ENCODE measurements around the gene PARVG.

The PARVG gene

DNA sequence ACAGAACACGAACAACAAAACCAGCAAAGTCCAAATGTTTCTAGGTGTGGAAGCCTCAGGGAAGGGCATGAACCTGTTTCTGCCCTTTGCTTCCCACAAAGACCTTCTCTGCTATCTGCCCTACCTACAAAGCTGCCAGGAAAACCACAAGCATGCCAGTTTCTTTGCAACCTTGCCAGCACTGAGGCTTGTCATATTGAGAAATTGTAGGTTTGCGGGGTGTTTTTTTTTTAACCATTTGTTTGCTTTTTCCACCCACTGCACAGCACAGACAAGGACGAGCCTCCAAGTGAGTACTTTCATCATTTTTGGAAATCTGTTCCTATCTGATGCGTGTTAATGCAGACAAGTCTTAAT, 12.8 kb downstream of the PARVG start:
- TF ChIP-seq, protein P1, sequence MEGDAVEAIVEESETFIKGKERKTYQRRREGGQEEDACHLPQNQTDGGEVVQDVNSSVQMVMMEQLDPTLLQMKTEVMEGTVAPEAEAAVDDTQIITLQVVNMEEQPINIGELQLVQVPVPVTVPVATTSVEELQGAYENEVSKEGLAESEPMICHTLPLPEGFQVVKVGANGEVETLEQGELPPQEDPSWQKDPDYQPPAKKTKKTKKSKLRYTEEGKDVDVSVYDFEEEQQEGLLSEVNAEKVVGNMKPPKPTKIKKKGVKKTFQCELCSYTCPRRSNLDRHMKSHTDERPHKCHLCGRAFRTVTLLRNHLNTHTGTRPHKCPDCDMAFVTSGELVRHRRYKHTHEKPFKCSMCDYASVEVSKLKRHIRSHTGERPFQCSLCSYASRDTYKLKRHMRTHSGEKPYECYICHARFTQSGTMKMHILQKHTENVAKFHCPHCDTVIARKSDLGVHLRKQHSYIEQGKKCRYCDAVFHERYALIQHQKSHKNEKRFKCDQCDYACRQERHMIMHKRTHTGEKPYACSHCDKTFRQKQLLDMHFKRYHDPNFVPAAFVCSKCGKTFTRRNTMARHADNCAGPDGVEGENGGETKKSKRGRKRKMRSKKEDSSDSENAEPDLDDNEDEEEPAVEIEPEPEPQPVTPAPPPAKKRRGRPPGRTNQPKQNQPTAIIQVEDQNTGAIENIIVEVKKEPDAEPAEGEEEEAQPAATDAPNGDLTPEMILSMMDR (IDR thresholded peaks at IDR 0.05; ENCODE audit: insufficient read depth, low read length): no peak
- TF ChIP-seq SPI1 (IDR thresholded peaks at IDR 0.05; ENCODE audit: borderline replicate concordance, low read depth) (no peak), GABPA (IDR thresholded peaks at IDR 0.05; ENCODE audit: low read depth) (no peak), POLR2AphosphoS5 (IDR thresholded peaks at IDR 0.05; ENCODE audit: low read depth) (no peak)
- TF ChIP-seq, protein P2, sequence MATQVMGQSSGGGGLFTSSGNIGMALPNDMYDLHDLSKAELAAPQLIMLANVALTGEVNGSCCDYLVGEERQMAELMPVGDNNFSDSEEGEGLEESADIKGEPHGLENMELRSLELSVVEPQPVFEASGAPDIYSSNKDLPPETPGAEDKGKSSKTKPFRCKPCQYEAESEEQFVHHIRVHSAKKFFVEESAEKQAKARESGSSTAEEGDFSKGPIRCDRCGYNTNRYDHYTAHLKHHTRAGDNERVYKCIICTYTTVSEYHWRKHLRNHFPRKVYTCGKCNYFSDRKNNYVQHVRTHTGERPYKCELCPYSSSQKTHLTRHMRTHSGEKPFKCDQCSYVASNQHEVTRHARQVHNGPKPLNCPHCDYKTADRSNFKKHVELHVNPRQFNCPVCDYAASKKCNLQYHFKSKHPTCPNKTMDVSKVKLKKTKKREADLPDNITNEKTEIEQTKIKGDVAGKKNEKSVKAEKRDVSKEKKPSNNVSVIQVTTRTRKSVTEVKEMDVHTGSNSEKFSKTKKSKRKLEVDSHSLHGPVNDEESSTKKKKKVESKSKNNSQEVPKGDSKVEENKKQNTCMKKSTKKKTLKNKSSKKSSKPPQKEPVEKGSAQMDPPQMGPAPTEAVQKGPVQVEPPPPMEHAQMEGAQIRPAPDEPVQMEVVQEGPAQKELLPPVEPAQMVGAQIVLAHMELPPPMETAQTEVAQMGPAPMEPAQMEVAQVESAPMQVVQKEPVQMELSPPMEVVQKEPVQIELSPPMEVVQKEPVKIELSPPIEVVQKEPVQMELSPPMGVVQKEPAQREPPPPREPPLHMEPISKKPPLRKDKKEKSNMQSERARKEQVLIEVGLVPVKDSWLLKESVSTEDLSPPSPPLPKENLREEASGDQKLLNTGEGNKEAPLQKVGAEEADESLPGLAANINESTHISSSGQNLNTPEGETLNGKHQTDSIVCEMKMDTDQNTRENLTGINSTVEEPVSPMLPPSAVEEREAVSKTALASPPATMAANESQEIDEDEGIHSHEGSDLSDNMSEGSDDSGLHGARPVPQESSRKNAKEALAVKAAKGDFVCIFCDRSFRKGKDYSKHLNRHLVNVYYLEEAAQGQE (IDR thresholded peaks at IDR 0.05; ENCODE audit: insufficient replicate concordance, low read depth): no peak
- peak in 1 of 2 experiments; percentile 69 for DNase-seq (ENCODE audit: low read depth in 1 of 2, low spot score in 1 of 2)
- no peaks in the 10 kb centered on the region for H3K27me3 ChIP-seq (ENCODE audit: insufficient read depth, poor library complexity, severe bottlenecking)
- no peak overlapping the region for H3K27ac ChIP-seq (replicated peaks)
- no peak overlapping the region for H3K4me3 ChIP-seq (replicated peaks; ENCODE audit: insufficient read depth, low read length)

DNA sequence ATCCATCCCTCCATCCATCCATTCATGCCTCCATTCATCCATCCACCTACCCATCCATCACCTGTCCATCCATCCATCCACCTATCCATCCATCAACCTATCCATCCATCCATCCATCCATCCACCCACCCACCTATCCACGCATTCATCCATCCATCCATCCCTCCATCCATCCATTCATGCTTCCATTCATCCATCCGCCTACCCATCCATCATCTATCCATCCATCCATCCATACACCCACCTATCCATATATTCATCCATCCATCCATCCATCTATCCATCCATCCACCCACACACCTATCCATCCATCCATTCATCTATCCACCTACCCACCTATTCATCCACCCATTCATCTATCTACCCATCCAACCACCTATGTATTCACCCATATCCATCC, 13.8 kb downstream of the PARVG start:
- no peak for DNase-seq (ENCODE audit: low read depth in 1 of 2, low spot score in 1 of 2)
- Histone ChIP-seq H3K4me3 (replicated peaks; ENCODE audit: insufficient read depth, low read length) (no peak overlapping the region), H3K27me3 (ENCODE audit: insufficient read depth, poor library complexity, severe bottlenecking) (no peaks in the 10 kb centered on the region), H3K27ac (replicated peaks) (no peak overlapping the region)
- TF ChIP-seq, protein P2 (IDR thresholded peaks at IDR 0.05; ENCODE audit: insufficient replicate concordance, low read depth): no peak
- TF ChIP-seq POLR2AphosphoS5 (IDR thresholded peaks at IDR 0.05; ENCODE audit: low read depth) (no peak), SPI1 (IDR thresholded peaks at IDR 0.05; ENCODE audit: borderline replicate concordance, low read depth) (no peak), GABPA (IDR thresholded peaks at IDR 0.05; ENCODE audit: low read depth) (no peak)
- TF ChIP-seq, protein P1 (IDR thresholded peaks at IDR 0.05; ENCODE audit: insufficient read depth, low read length): no peak

DNA sequence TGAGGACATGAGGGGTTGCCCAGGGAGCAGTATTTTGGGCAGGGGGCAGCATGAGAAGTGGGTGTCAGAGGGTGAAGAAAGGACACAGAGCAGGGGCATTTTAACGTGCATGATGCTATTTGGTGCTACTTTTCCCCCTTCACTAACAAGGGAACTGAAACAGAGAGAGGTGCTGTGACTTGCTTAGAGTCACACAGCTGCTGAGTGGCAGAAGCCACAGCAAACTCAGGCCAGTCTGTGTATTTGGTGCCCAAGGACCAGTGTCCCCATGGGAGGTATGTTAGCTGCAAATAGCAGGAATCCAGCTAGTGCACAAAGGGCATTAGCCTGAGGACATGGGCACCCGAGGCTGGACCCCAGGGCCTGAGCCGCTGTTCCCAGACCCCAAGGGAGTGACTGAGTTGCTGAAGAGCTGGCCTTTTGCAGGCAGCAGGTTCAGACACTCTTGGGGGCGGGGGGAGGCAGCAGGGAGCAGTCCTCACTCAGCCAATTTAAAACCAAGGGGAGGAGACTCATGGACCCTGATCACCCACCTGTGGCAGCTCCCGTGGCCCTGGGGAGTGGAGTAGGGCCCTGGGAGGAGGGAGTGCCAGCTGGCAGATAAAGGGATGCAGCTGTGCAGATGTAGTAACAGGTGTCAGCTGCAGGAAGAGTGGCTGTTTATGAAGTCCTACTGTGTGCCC, 14.6 kb downstream of the PARVG start:
- no peaks in the 10 kb centered on the region for H3K27me3 ChIP-seq (ENCODE audit: insufficient read depth, poor library complexity, severe bottlenecking)
- no peak for DNase-seq (ENCODE audit: low read depth in 1 of 2, low spot score in 1 of 2)
- TF ChIP-seq, protein P1 (IDR thresholded peaks at IDR 0.05; ENCODE audit: insufficient read depth, low read length): no peak
- no peak for TF ChIP-seq SPI1 (IDR thresholded peaks at IDR 0.05; ENCODE audit: borderline replicate concordance, low read depth)
- TF ChIP-seq GABPA (IDR thresholded peaks at IDR 0.05; ENCODE audit: low read depth): no peak
- TF ChIP-seq POLR2AphosphoS5 (IDR thresholded peaks at IDR 0.05; ENCODE audit: low read depth): no peak
- TF ChIP-seq, protein P2 (IDR thresholded peaks at IDR 0.05; ENCODE audit: insufficient replicate concordance, low read depth): no peak
- no peak overlapping the region for H3K4me3 ChIP-seq (replicated peaks; ENCODE audit: insufficient read depth, low read length)
- H3K27ac ChIP-seq (replicated peaks): no peak overlapping the region

Measured in HL-60 (cell line).